Calu3 (cell line): ENCODE measurements around the gene LYPD6B. TPM values are rescaled to one million over a fixed set of nuclear protein-coding genes. Genes with fewer than 3 reads are reported as not detected.
A peak's percentile ranks its signal among the peaks of the same experiment; 100 is the strongest.

Experiments
- BruUV-seq: library from RNA; stranded (reverse); fragments of 400-500 nt; replicated peaks from 2 replicates; lab custom pipeline; 2021; lab: Mats Ljungman, UMichigan
- CTCF ChIA-PET: fragments of 300-600 bp; sonication (Branson Sonifier 250); formaldehyde crosslinking; loops from one replicate; lab custom pipeline; 2022; ENCODE audit warnings: antibody characterized with exemption; lab: Charles Lee
- DNase-seq: peaks from one replicate; pipeline ENCODE4 v3.0.0; 2022
- H3K27ac Mint-ChIP-seq: one replicate; pipeline ENCODE4 v1.8.0; 2022; ENCODE audit warnings: mixed read lengths; ENCODE audit not compliant: unreplicated experiment
- H3K27me3 Mint-ChIP-seq: one replicate; pipeline ENCODE4 v1.8.0; 2022; ENCODE audit warnings: mixed read lengths; ENCODE audit not compliant: unreplicated experiment
- H3K36me3 Mint-ChIP-seq: one replicate; pipeline ENCODE4 v1.8.0; 2022; ENCODE audit warnings: mild to moderate bottlenecking, moderate library complexity, mixed read lengths; ENCODE audit not compliant: insufficient read depth, unreplicated experiment
- H3K4me1 Mint-ChIP-seq: one replicate; pipeline ENCODE4 v1.8.0; 2022; ENCODE audit warnings: mild to moderate bottlenecking, low read depth, mixed read lengths; ENCODE audit not compliant: unreplicated experiment
- H3K4me3 Mint-ChIP-seq: one replicate; pipeline ENCODE4 v1.8.0; 2022; ENCODE audit warnings: mild to moderate bottlenecking, low read depth, moderate library complexity, mixed read lengths; ENCODE audit not compliant: unreplicated experiment
- H3K9me3 Mint-ChIP-seq: one replicate; pipeline ENCODE4 v1.8.0; 2022; ENCODE audit warnings: low read depth, mixed read lengths; ENCODE audit not compliant: unreplicated experiment
- CTCF ChIP-seq: fragments of 200-600 bp; IDR thresholded peaks from one replicate; pipeline ENCODE4 v1.8.0; 2022; ENCODE audit warnings: antibody characterized with exemption; ENCODE audit not compliant: unreplicated experiment
- intact Hi-C: fragments of 100-400 bp; cut with micrococcal nuclease; formaldehyde crosslinking; loops from one replicate; pipeline ENCODE4 v1.10.0; 2022; ENCODE audit not compliant: unreplicated experiment
- total RNA-seq: library from RNA; stranded (reverse); gene quantifications from 2 replicates; pipeline ENCODE4 v1.2.3, GENCODE V29; 2022

The LYPD6B gene
- total RNA-seq, 1 experiment from 2014 or later, result 0.87 TPM

DNA sequence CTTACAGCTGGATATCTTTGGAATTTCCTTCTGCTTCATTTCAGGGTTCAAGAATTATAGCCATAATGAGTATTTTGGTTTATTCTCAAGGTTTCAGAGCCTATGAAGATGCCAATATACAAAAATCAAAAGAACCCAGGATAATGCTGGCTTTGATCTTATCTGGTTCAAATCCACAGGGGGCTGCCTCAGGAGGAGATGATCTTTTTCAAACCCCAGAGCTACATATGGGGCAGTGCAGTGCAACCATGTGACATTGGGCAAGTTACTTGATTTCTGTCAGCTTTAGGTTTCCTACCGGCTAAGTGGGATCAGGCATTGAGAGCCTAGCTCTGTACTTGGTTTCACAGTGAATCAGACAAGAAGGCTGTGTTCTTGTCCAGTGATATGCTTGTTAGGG is 23.0 kb upstream of the LYPD6B start:
- H3K4me3 Mint-ChIP-seq, result no peak overlapping the region
- CTCF ChIA-PET, result no interaction called here
- no peak overlapping the region for H3K27ac Mint-ChIP-seq
- TF ChIP-seq CTCF, result no peak
- peaks cover 37% of the 10 kb centered on the region for H3K27me3 Mint-ChIP-seq
- intact Hi-C loops, result loop anchor here (5.0 kb wide), 1 partner anchor 317 kb away; the partner anchor contains the start of gene LYPD6
- peaks cover 22% of the 10 kb centered on the region for H3K4me1 Mint-ChIP-seq
- no TSS peak for BruUV-seq
- no peaks in the 10 kb centered on the region for H3K36me3 Mint-ChIP-seq
- DNase-seq, result no peak
- no peaks in the 10 kb centered on the region for H3K9me3 Mint-ChIP-seq

GRCh38 chr2:149015926-149016563 is 22.5 kb upstream of the LYPD6B start:
- CTCF ChIA-PET, result interaction anchor here (1.6 kb wide), 1 partner anchor 298 kb away, joined by 10 read pairs; no protein-coding TSS in a partner anchor
- no peak for TF ChIP-seq CTCF
- Mint-ChIP-seq H3K4me3 (no peak overlapping the region), H3K4me1 (peaks cover 22% of the 10 kb centered on the region), H3K27ac (no peak overlapping the region), H3K36me3 (no peaks in the 10 kb centered on the region), H3K9me3 (no peaks in the 10 kb centered on the region), H3K27me3 (peaks cover 37% of the 10 kb centered on the region)
- no peak for DNase-seq
- intact Hi-C loops, result loop anchor here (2.0 to 5.0 kb wide), 2 partner anchors 297 to 316 kb away; partner anchors contain the start of gene LYPD6
- BruUV-seq, result no TSS peak

DNA sequence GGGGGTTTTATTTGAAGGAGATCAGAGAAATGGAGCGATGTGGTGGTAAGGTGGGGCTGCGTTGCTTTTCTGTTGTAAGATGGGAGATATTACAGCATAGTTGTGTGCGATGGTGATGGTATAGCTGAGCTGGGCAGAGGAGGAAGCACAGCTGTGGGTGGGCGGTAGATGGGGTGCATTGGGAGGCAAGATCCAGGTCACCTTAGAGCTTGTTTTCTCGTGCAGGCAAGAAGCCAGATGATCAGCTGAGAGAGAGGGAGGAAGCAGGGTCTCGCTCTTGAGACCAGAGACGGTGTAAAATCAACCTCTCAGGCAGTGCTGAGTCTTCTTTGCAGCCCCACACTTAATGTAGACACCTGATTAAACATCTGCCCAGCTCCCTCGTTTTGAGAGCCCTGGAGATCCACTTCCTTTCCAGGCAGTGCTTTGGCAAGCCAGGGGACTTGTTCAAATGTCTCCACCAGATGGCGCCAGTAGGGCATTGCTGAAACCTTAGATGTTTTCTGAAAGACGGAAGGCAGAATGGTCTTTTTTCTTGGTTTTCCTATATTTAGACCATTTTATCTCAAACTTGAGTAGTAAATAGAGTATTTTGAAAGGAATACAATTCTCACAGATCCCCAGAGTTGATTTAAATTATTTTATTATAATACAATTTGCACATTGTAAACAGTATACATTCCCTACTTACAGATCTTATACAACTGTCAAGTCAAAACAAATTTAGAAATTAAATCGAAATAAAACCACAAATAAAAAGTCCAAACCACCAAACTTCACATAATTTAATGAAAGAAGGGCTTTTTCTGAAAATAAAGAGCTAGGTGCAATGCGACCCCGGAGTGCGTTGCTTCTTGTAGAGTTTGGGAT is 21.1 kb upstream of the LYPD6B start:
- BruUV-seq, result no TSS peak
- intact Hi-C loops, result loop anchor here (1.0 to 5.0 kb wide), 3 partner anchors 295 to 544 kb away; partner anchors contain the start of gene LYPD6
- peak; percentile 82 for DNase-seq
- Mint-ChIP-seq H3K4me1 (peaks cover 22% of the 10 kb centered on the region), H3K36me3 (no peaks in the 10 kb centered on the region), H3K27me3 (peaks cover 27% of the 10 kb centered on the region), H3K27ac (no peak overlapping the region), H3K9me3 (no peaks in the 10 kb centered on the region), H3K4me3 (no peak overlapping the region)
- TF ChIP-seq CTCF, result peak; percentile 51
- CTCF ChIA-PET, result interaction anchor here (0.7 to 1.6 kb wide), 4 partner anchors 21 to 556 kb away, joined by 3 to 10 read pairs (median 8); no protein-coding TSS in a partner anchor

DNA sequence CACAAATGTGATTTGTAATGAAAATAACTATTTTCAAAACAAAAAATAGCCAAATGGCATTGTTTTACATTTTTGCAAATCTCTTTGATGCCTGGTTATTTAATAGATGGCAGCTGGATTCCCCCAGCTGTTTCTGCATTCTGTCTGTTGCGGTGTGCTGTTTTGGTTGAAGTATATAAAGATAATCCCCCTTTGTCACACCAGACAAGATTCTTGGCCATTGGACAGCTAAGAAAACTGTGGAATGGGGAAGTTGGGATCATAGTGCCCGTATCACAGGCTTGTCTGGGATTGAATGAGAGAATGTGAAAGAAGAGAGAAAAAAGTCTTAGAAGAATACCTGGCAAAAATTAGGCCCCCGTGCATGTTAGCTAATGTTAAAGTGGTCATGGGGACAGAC is 19.5 kb upstream of the LYPD6B start:
- CTCF ChIA-PET, result interaction anchor here (0.9 kb wide), 1 partner anchor 555 kb away, joined by 4 read pairs; no protein-coding TSS in a partner anchor
- Mint-ChIP-seq H3K27me3 (peaks cover 24% of the 10 kb centered on the region), H3K9me3 (no peaks in the 10 kb centered on the region), H3K4me1 (peaks cover 22% of the 10 kb centered on the region), H3K36me3 (no peaks in the 10 kb centered on the region), H3K4me3 (no peak overlapping the region), H3K27ac (no peak overlapping the region)
- TF ChIP-seq CTCF, result no peak
- intact Hi-C loops, result loop anchor here (5.0 kb wide), 1 partner anchor 313 kb away; the partner anchor contains the start of gene LYPD6
- no peak for DNase-seq
- BruUV-seq, result no TSS peak
